DND-41 (cell line): ENCODE measurements around the gene ARHGAP24.

Source experiments
- CTCF ChIP-seq: IDR thresholded peaks from 2 replicates; pipeline ENCODE4 v1.5.1; 2012; ENCODE audit warnings: borderline replicate concordance, low read length, moderate library complexity, mild to moderate bottlenecking; ENCODE audit not compliant: poor library complexity, severe bottlenecking; ENCODE audit errors: extremely low read depth
- EZH2 ChIP-seq: IDR thresholded peaks from 3 replicates; pipeline ENCODE4 v1.6.1; 2012; ENCODE audit warnings: borderline replicate concordance, low read depth, mild to moderate bottlenecking, moderate library complexity, low read length, inconsistent platforms; ENCODE audit not compliant: severe bottlenecking

- TF ChIP-seq CTCF: no peak
- TF ChIP-seq EZH2: no peak
These were observed 35.7 kb downstream of the ARHGAP24 start for GRCh38 chr4:85510632-85510984.
